Tibial nerve (tissue), 4 donors: ENCODE measurements around the gene RAD9A. TPM values are rescaled to one million over a fixed set of nuclear protein-coding genes. Genes with fewer than 3 reads are reported as not detected.
"Not testable (repeated sequence)": the region's sequence is repeated elsewhere in the genome, so short reads cannot be mapped to it uniquely, and the experiment has no call there.

Experiments
- DNase-seq, 2 donors: peaks; one replicate each; pipeline ENCODE4 v3.0.0-alpha.2; 2019; ENCODE audit warnings: low spot score in 2 of 2
- H3K27ac ChIP-seq, 4 donors: fragments of 200-600 bp; sonication (generic) in 3 of 4; one replicate each; pipeline ENCODE4 v1.5.1; 2017 to 2019; ENCODE audit warnings: mild to moderate bottlenecking in 1 of 4
- H3K27me3 ChIP-seq, 2 donors: fragments of 200-600 bp; sonication (generic) in 1 of 2; one replicate each; pipeline versions ENCODE4 v1.5.1 to v1.6.0; 2017 to 2019
- H3K36me3 ChIP-seq, 3 donors: fragments of 200-600 bp; sonication (generic); one replicate each; pipeline ENCODE4 v1.5.1; 2018 to 2019
- H3K4me1 ChIP-seq, 4 donors: fragments of 200-600 bp; sonication (generic) in 3 of 4; one replicate each; pipeline ENCODE4 v1.5.1; 2017 to 2019
- H3K4me3 ChIP-seq, 4 donors: fragments of 200-600 bp; sonication (generic) in 3 of 4; one replicate each; pipeline ENCODE4 v1.5.1; 2017 to 2019; ENCODE audit warnings: mild to moderate bottlenecking in 1 of 4, moderate library complexity in 1 of 4
- H3K9me3 ChIP-seq, 4 donors: fragments of 200-600 bp; sonication (generic) in 3 of 4; one replicate each; pipeline ENCODE4 v1.5.1; 2017 to 2019
- EP300 ChIP-seq, 2 donors: sonication (generic); formaldehyde crosslinking; IDR thresholded peaks; one replicate each; pipeline ENCODE4 v1.6.1; 2017; ENCODE audit warnings: antibody characterized with exemption in 2 of 2, mild to moderate bottlenecking in 1 of 2
- POLR2A ChIP-seq, 2 donors: fragments of 450-650 bp; IDR thresholded peaks; one replicate each; pipeline ENCODE4 v1.6.1; 2017; ENCODE audit warnings: antibody characterized with exemption in 2 of 2, mild to moderate bottlenecking in 2 of 2, moderate library complexity in 2 of 2
- WGBS, 2 donors: methylation state at CpG; one replicate each; pipeline ENCODE4 v1.1.5; 2018; 5-methylcytosine and 5-hydroxymethylcytosine counted together
- total RNA-seq, 4 donors: library from RNA; depleted of rRNA; stranded (reverse); fragments of >200 nt; gene quantifications; one replicate each; pipeline ENCODE4 v1.1.0, GENCODE V29; 2016
- TF ChIP-seq, protein P1 (sequence below), 5 experiments: fragments of 200-600 bp in 3 of 5; fragments of 450-650 bp in 2 of 5; sonication (generic) in 3 of 5; IDR thresholded peaks; one replicate each; pipeline ENCODE4 v1.5.1; 2016 to 2019; ENCODE audit warnings: antibody characterized with exemption in 5 of 5, mild to moderate bottlenecking in 3 of 5, moderate library complexity in 2 of 5

Gene RAD9A
- total RNA-seq, 4 donors from 2014 or later = 22.7 to 39.0 (median 36.4) TPM

DNA sequence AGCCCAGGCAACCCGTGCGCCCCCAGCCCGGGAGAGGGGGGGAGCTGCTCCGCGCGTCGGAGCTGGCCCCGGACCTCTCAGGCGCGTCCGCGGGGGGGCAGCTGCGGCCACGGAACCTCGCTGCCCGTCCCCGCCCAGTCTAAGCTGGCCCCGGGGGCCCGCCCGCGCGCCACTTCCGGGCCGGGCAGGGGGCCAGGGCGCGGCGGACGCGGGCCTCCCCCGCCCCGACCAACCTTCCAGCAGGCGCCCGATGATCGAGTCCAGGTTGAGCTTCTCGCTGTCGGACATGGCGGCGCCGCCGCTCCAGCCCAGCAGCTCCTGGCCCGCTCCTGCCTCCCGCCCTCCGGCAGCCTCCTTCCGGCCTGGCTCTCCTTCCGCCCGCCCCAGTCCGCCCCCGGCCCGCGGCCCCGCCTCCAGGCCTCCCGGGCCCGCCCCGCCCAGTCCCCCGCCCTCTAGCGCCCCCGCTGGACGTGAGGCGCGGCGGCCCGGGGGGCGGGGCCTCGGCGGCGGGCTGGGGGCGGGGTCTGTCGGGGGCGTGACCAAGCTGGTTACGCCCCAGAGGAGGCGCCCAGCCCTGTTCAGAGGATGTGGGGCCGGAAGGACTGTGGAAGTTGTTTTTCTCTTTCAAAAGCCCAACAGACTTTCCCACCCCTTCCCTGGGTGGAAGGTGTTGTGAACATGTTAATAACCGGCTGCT lies 9.9 kb downstream of the RAD9A start, which contains the start of gene PPP1CA:
PPP1CA (minus strand) TSS at position 364 of the 697 bp plus-strand sequence; CDS start at position 288, 76 bp downstream.
- 1 to 4% methylated on average over 5 to 24 of the region's 73 CpGs for WGBS, 2 donors
- Histone ChIP-seq H3K4me1 (peaks cover 0 to 74% (median 28%) of the 10 kb centered on the region in 4 donors), H3K4me3 (peak within 1 kb of the TSS; percentile 75 to 99 (median 90)), H3K36me3 (peaks cover 0 to 39% (median 21%) of the 10 kb centered on the region in 3 donors), H3K27ac (peak within 1 kb of the TSS; percentile 91 to 98 (median 94)), H3K9me3 (no peaks in the 10 kb centered on the region), H3K27me3 (no peaks in the 10 kb centered on the region)
- TF ChIP-seq, protein P1, sequence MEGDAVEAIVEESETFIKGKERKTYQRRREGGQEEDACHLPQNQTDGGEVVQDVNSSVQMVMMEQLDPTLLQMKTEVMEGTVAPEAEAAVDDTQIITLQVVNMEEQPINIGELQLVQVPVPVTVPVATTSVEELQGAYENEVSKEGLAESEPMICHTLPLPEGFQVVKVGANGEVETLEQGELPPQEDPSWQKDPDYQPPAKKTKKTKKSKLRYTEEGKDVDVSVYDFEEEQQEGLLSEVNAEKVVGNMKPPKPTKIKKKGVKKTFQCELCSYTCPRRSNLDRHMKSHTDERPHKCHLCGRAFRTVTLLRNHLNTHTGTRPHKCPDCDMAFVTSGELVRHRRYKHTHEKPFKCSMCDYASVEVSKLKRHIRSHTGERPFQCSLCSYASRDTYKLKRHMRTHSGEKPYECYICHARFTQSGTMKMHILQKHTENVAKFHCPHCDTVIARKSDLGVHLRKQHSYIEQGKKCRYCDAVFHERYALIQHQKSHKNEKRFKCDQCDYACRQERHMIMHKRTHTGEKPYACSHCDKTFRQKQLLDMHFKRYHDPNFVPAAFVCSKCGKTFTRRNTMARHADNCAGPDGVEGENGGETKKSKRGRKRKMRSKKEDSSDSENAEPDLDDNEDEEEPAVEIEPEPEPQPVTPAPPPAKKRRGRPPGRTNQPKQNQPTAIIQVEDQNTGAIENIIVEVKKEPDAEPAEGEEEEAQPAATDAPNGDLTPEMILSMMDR (IDR thresholded peaks at IDR 0.05) = peak; percentile 52 to 93 (median 73)
- TF ChIP-seq POLR2A (IDR thresholded peaks at IDR 0.05) (peak; percentile 60 to 73), EP300 (IDR thresholded peaks at IDR 0.05) (peak in 1 of 2 donors; percentile 70)
- peak; percentile 78 to 83 for DNase-seq

DNA sequence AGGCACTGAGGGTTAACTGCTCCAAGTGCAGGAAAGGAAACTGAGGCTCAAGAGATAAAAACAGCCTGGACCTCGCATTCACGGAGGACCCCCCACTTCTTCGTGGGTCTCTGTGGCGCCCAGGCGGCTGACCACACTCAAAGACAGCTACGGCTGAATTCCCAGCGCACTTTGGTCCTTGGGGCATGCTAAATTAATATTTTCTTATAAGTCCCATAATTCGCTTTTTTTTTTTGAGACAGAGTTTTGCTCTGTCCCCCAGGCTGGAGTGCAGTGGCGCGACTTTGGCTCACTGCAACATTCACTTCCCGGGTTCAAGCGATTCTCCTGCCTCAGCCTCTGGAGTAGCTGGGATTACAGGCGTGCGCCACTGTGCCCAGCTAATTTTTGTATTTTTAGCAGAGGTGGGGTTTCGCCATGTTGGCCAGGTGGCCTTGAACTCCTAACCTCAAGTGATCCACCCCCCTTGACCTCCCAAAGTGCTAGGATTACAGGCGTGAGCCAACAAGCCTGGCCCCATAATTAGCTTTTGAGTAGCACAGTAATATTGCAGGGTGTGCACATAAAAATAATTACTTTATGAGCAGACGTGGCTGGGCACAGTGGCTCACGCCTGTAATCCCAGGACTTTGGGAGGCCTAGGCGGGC lies 10.5 kb downstream of the RAD9A start:
- Histone ChIP-seq H3K4me3 (peak overlapping the region; percentile 40 to 91 (median 82)), H3K36me3 (peaks cover 0 to 32% (median 20%) of the 10 kb centered on the region in 3 donors), H3K4me1 (peaks cover 0 to 67% (median 27%) of the 10 kb centered on the region in 4 donors), H3K27ac (peak overlapping the region; percentile 86 to 98 (median 89))
- not testable (repeated sequence) for DNase-seq, H3K27me3 ChIP-seq, H3K9me3 ChIP-seq
- 51 to 52% methylated on average over 19 of the region's 19 CpGs for WGBS, 2 donors

DNA sequence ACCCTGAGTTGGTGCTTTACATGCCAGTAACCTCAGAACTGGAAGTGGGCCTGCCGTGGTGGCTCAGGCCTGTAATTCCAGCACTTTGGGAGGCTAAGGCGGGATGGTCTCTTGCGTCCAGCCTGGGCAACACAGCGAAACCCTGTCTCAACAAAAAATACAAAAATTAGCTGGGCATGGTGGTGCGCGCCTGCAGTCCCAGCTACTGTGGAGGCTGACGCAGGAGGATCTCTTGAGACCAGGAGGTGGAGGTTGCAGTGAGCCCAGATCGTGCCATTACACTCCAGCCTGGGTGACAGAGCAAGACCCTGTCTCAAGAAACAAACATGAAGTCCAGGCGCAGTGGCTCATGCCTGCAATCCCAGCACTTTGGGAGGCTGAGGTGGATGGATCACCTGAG lies 11.3 kb downstream of the RAD9A start:
- not testable (repeated sequence) for H3K9me3 ChIP-seq, H3K4me3 ChIP-seq, DNase-seq, H3K27me3 ChIP-seq
- Histone ChIP-seq H3K36me3 (peaks cover 0 to 25% (median 14%) of the 10 kb centered on the region in 3 donors), H3K4me1 (peaks cover 0 to 64% (median 30%) of the 10 kb centered on the region in 4 donors), H3K27ac (peak overlapping the region in 1 of 4 donors; percentile 80)
- WGBS, 2 donors = 95 to 96% methylated on average over 9 of the region's 9 CpGs

DNA sequence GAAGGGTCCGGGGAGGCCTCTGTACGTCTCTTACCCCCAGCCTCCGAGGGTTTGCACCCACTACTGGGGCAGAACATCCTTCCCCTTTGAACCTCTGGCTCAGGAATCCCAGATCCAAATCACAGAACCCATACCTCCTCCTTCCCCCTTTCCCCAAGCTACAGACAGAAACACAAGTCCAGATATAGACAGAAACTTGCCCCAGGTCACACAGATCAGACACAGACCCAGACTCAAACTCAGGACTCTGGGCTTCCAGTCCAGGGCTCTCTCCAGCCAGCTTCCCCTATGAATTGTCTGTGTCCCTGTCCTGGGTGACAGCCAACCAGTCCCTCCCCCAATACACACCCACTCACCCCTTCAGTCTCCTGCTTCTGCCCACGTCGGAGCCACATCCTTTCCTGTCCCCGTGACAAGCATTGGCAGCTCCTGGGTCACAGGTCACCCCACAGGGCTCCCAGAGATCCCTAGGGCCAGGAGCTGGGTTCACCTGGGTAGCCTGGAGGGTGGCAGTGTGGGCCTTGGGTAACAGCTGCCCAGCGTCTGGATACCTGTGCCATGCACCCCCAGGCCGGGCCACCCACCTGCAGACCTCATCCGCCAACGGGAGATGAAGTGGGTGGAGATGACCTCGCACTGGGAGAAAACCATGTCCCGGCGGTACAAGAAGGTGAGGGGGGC lies 12.9 kb downstream of the RAD9A start:
- peak overlapping the region in 2 of 4 donors; percentile 31 to 51 for H3K4me3 ChIP-seq
- H3K9me3 ChIP-seq = no peaks in the 10 kb centered on the region
- peaks cover 0 to 9% (median 0%) of the 10 kb centered on the region in 3 donors for H3K36me3 ChIP-seq
- TF ChIP-seq, protein P1 (IDR thresholded peaks at IDR 0.05) = no peak
- H3K27ac ChIP-seq = peak overlapping the region in 3 of 4 donors; percentile 42 to 80 (median 47)
- no peak for DNase-seq
- 52 to 64% methylated on average over 6 to 13 of the region's 13 CpGs for WGBS, 2 donors
- H3K4me1 ChIP-seq = peaks cover 0 to 59% (median 41%) of the 10 kb centered on the region in 4 donors
- peaks cover 0 to 12% of the 10 kb centered on the region in 2 donors for H3K27me3 ChIP-seq

DNA sequence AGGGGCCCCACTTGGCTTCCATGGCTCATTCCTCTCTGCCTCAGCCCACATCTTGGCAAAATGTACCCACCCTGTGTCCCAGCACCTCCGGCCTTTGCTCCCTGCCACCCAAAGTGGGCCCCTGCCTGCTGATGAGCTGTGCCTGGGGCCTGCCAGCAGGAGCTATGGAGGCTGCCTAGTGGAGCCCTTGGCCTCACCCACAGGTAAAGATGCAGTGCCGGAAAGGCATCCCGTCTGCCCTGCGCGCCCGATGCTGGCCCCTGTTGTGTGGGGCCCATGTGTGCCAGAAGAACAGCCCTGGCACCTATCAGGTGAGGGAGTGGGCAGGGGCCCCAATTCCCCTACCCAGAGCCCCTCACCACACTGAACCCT lies 13.4 kb downstream of the RAD9A start:
- H3K27ac ChIP-seq = peak overlapping the region in 2 of 4 donors; percentile 47 to 80
- peak overlapping the region in 1 of 4 donors; percentile 51 for H3K4me3 ChIP-seq
- peaks cover 0 to 18% of the 10 kb centered on the region in 2 donors for H3K27me3 ChIP-seq
- peaks cover 0 to 59% (median 43%) of the 10 kb centered on the region in 4 donors for H3K4me1 ChIP-seq
- TF ChIP-seq, protein P1 (IDR thresholded peaks at IDR 0.05) = no peak
- TF ChIP-seq POLR2A (IDR thresholded peaks at IDR 0.05) (no peak), EP300 (IDR thresholded peaks at IDR 0.05) (no peak)
- H3K9me3 ChIP-seq = no peaks in the 10 kb centered on the region
- WGBS, 2 donors = 70 to 75% methylated on average over 2 to 6 of the region's 6 CpGs
- no peak for DNase-seq
- H3K36me3 ChIP-seq = peaks cover 0 to 4% (median 0%) of the 10 kb centered on the region in 3 donors
